Measurements from ENCODE around the gene CCDC191. TPM values are rescaled to one million over a fixed set of nuclear protein-coding genes. Genes with fewer than 3 reads are reported as not detected.

CCDC191 gene
- total RNA-seq, 1 donor from 2014 or later = 1.6 TPM

GRCh38 chr3:114052216-114052615, 4.1 kb downstream of the CCDC191 start:
- no peaks in the 10 kb centered on the region for H3K27me3 ChIP-seq (ENCODE audit: control insufficient read depth, insufficient read depth, low read length)
- H3K36me3 ChIP-seq (ENCODE audit: control insufficient read depth, insufficient read depth, low read length) = no peaks in the 10 kb centered on the region
- TF ChIP-seq, protein P1, sequence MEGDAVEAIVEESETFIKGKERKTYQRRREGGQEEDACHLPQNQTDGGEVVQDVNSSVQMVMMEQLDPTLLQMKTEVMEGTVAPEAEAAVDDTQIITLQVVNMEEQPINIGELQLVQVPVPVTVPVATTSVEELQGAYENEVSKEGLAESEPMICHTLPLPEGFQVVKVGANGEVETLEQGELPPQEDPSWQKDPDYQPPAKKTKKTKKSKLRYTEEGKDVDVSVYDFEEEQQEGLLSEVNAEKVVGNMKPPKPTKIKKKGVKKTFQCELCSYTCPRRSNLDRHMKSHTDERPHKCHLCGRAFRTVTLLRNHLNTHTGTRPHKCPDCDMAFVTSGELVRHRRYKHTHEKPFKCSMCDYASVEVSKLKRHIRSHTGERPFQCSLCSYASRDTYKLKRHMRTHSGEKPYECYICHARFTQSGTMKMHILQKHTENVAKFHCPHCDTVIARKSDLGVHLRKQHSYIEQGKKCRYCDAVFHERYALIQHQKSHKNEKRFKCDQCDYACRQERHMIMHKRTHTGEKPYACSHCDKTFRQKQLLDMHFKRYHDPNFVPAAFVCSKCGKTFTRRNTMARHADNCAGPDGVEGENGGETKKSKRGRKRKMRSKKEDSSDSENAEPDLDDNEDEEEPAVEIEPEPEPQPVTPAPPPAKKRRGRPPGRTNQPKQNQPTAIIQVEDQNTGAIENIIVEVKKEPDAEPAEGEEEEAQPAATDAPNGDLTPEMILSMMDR (IDR thresholded peaks at IDR 0.05; ENCODE audit: insufficient read depth, low read length, severe bottlenecking) = no peak
- H3K4me3 ChIP-seq (ENCODE audit: low read depth, low read length) = no peak overlapping the region
- FAIRE-seq (no peak), DNase-seq (ENCODE audit: low read depth) (no peak)

GRCh38 chr3:114043205-114043604, 13.1 kb downstream of the CCDC191 start:
- no peak for FAIRE-seq
- Histone ChIP-seq H3K36me3 (ENCODE audit: control insufficient read depth, insufficient read depth, low read length) (no peaks in the 10 kb centered on the region), H3K4me3 (ENCODE audit: low read depth, low read length) (no peak overlapping the region), H3K27me3 (ENCODE audit: control insufficient read depth, insufficient read depth, low read length) (no peaks in the 10 kb centered on the region)
- DNase-seq (ENCODE audit: low read depth) = no peak
- TF ChIP-seq, protein P1 (IDR thresholded peaks at IDR 0.05; ENCODE audit: insufficient read depth, low read length, severe bottlenecking) = no peak

DNA sequence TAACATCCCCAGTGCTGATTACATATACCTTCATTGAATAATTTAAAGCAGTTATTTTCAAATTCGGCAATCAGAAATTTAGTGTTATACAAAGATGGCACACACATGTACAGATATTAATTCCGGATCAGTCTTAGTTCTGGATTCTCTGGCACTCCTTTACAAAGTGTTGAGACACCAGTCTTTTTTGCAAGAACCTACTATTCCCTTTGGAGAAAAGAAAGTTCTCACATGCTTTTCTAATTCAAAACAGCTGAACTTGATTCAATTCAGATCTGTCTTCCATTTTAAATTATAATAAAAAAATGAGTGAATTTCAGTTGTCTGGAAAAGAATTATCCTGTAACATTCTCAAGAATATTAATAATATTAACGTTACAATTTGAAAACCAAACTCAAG, 20.4 kb downstream of the CCDC191 start:
- Histone ChIP-seq H3K36me3 (ENCODE audit: control insufficient read depth, insufficient read depth, low read length) (no peaks in the 10 kb centered on the region), H3K27me3 (ENCODE audit: control insufficient read depth, insufficient read depth, low read length) (no peaks in the 10 kb centered on the region), H3K4me3 (ENCODE audit: low read depth, low read length) (no peak overlapping the region)
- FAIRE-seq = no peak
- no peak for DNase-seq (ENCODE audit: low read depth)
- TF ChIP-seq, protein P1 (IDR thresholded peaks at IDR 0.05; ENCODE audit: insufficient read depth, low read length, severe bottlenecking) = no peak

DNA sequence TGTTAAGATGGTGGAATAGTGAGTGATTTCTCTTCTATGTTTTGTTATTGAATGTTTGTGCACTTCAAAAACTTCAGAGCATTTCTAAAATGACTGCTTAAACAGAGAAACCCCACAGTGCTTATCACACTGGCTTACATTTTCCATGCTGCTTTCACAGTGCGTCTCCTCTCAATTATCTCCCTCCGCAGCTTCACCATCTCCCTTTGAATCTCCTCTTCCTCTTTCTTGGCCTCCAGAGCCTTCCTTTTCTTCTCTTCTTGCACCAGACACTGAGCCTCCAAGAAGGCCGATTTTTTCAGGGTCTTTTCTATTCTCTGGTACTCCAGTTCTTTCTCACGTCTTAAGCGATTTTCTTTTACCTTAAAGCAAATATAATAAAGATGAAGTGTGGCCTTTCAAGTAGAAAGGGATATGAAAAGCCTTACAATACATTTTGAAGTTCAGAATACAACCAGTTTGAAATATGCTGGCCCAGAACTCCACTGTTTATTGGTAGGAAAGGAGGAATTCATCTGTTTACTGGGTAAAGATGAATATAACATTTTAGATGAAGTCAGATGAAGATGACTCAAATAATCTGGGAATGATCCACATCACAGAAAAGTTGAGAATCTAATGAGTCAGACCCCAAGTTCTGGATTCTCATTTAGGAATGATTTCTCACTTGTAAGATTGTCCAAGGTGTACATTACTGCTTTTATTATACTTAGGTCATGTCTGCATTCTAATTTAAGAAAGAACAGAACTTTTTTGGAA, 21.4 kb downstream of the CCDC191 start:
- FAIRE-seq = no peak
- DNase-seq (ENCODE audit: low read depth) = peak; percentile 40
- Histone ChIP-seq H3K4me3 (ENCODE audit: low read depth, low read length) (no peak overlapping the region), H3K36me3 (ENCODE audit: control insufficient read depth, insufficient read depth, low read length) (no peaks in the 10 kb centered on the region), H3K27me3 (ENCODE audit: control insufficient read depth, insufficient read depth, low read length) (no peaks in the 10 kb centered on the region)
- TF ChIP-seq, protein P1 (IDR thresholded peaks at IDR 0.05; ENCODE audit: insufficient read depth, low read length, severe bottlenecking) = no peak

DNA sequence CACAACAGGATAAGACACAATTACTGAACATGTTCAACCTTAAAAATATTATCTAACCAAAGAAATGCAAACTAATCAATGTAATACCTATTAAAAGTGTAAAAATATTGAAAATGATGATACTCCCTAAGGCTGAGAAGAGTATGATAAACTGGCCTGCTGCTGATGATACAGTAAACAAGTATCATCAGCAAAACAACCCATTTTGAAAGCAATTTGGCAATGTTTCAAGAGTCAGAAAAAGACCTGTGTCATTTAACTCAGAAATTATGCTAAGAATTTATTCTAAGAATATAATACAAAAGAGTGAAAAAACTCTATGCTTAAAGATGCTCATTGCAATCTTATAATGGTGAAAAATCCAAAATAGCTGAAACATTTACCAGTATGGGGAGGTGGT, 22.1 kb downstream of the CCDC191 start:
- no peaks in the 10 kb centered on the region for H3K36me3 ChIP-seq (ENCODE audit: control insufficient read depth, insufficient read depth, low read length)
- no peak overlapping the region for H3K4me3 ChIP-seq (ENCODE audit: low read depth, low read length)
- DNase-seq (ENCODE audit: low read depth) = no peak
- no peaks in the 10 kb centered on the region for H3K27me3 ChIP-seq (ENCODE audit: control insufficient read depth, insufficient read depth, low read length)
- no peak for FAIRE-seq
- TF ChIP-seq, protein P1 (IDR thresholded peaks at IDR 0.05; ENCODE audit: insufficient read depth, low read length, severe bottlenecking) = no peak

GRCh38 chr3:114033721-114034120, 22.6 kb downstream of the CCDC191 start:
- Histone ChIP-seq H3K36me3 (ENCODE audit: control insufficient read depth, insufficient read depth, low read length) (no peaks in the 10 kb centered on the region), H3K4me3 (ENCODE audit: low read depth, low read length) (no peak overlapping the region), H3K27me3 (ENCODE audit: control insufficient read depth, insufficient read depth, low read length) (no peaks in the 10 kb centered on the region)
- TF ChIP-seq, protein P1 (IDR thresholded peaks at IDR 0.05; ENCODE audit: insufficient read depth, low read length, severe bottlenecking) = no peak
- no peak for FAIRE-seq
- no peak for DNase-seq (ENCODE audit: low read depth)
